ENCODE measurements around the gene DMAC2. TPM values are rescaled to one million over a fixed set of nuclear protein-coding genes. Genes with fewer than 3 reads are reported as not detected.
"Not testable (repeated sequence)": the region's sequence is repeated elsewhere in the genome, so short reads cannot be mapped to it uniquely, and the experiment has no call there.

DMAC2 gene
- total RNA-seq, 1 donor from 2014 or later = 58.4 TPM

DNA sequence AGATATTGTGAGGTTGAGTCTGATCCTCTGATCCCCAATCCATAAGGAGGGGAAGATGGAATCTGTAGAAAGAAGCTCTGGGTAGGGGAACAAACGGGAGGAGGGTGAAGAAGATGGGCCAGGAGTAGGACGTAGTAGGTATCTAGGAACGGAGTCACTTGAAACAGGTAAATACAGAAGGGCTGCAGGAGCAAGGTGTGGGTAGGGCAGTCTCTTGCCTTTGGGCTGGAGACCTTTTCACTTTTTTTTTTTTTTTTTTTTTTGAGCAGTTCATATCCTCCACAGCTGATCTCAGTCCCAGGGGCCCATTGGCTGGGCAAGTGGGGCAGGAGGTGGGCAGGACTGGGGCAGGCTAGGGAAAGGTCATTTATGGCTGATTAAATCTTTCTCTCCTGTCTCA is 40.6 kb downstream of the DMAC2 start:
- DNase-seq (ENCODE audit: low read depth) = no peak

DNA sequence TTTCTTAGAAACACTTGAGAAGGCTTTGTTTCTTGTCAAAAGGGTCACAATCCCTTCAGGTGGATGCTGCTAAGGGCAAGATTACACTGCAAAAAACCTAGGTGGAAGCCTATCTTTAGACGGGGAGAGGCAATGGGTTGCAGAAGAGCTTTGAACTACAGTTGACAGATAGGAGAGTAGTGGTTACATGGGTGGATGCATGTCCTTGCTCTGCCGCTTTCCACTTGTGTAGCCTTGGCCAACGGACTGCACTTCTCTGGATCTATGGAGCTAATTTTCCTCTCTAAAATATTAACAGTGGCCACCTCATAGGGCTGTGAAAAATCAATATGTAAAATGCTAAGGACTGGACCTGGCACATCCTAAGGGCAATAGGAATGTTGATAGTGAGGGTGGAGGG is 41.1 kb downstream of the DMAC2 start:
- no peak for DNase-seq (ENCODE audit: low read depth)

DNA sequence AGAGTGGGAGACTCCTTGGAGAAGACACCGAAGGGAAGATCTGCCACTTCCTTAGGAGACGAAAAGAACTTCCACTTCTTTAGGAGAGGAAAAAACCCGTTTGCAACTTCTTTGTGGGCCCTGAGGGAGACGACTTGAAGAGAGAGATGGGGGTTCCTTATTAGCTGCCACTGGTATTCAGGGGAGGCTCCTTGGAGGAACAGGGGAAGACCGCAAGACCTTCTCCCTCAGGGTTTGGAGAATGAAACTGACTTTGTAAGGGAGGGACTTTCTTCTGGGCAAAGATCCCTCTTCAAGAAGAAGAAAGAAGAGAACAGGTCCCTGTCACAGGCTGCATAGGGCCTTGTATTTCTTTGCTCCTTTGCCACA is 41.7 kb downstream of the DMAC2 start:
- DNase-seq (ENCODE audit: low read depth) = no peak

DNA sequence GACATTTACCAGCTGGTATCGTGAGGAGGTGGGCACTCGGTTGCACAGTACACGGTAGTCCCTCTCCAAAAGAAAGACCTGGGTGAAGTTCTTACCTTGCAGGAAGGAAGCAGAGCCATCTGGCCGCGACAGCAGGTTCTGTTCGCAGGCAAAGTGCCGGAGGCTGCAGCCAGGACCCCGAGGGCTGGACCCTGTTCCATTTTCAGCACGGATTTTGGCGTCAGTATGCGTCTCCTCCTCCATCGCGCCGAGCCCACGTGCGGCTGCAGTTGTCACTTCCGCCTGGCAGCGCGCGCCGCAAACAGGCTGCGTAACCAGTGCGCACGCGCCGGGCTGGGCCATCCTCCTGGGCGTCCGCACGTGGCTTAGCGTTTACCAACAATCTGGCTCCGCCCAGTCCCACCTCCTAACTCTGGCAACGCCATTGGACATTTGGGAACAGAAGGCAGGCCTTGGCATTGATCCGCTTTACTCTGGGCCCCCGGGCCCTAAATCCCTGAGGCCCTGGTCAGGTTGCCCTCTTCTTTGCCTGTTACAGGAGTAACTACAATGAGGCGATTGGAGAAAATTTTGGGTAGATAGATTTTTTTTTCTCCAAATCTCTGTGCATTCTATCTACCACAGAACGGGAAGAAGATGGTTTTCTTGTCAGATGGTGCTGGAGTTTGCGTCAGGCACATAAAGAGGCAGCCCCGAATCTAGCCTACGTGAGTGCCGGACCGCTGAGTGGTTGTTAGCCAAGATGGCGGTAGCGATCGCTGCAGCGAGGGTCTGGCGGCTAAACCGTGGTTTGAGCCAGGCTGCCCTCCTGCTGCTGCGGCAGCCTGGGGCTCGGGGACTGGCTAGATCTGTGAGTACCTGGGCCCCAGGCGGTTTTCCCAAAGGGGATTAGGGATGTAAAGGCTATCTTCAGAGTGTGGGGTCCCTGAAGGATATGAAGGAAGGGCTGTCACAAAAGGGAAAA is 42.3 kb downstream of the DMAC2 start, which contains the start of the genes BCKDHA and EXOSC5:
Gene BCKDHA, plus strand, starts transcription at position 733 of the 964 bp plus-strand sequence. Its CDS starts 10 bp downstream, at position 743.
Gene EXOSC5, minus strand, starts transcription at position 274 of the 964 bp plus-strand sequence. Its CDS starts 31 bp downstream, at position 243.
- DNase-seq (ENCODE audit: low read depth) = peak; percentile 99

DNA sequence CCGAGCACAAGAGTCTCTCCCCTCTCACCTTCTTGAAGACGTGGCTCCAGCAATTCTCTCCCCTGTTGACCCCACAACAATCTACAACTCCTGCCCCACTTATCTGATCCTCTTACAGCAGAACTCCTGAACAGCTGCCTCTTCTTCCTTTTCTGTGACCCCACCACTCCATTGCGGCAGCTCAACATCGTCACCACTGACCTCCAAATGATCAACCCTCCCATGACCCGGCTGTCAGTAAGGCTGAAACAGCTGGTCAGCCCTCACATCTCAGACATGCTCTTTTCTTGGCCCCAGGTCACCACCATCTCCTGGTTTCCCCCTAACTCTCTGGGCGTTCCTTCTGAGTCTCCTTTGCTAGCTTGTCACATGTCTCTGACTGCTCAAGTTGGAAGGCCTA is 44.4 kb downstream of the DMAC2 start:
- no peak for DNase-seq (ENCODE audit: low read depth)

DNA sequence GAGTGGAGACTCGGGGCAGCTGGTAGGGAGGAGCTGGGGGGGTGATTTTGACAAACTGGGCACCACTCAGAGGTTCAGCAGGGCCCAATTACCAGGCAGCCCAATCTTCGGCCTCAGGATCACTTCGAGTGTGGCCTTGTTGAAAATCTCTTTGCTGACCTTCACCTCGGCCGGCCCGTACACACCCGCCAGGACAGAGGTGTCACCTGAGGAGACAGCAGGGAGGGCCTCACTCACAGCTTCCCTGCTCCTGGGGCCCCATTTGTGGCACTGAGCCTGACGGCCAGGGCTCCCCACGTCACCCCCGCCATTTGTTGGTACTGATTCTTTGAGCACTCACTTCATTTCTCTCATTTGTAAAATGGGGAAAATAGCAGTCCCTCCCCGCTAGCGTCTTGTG is 46.9 kb downstream of the DMAC2 start:
- DNase-seq (ENCODE audit: low read depth) = no peak

DNA sequence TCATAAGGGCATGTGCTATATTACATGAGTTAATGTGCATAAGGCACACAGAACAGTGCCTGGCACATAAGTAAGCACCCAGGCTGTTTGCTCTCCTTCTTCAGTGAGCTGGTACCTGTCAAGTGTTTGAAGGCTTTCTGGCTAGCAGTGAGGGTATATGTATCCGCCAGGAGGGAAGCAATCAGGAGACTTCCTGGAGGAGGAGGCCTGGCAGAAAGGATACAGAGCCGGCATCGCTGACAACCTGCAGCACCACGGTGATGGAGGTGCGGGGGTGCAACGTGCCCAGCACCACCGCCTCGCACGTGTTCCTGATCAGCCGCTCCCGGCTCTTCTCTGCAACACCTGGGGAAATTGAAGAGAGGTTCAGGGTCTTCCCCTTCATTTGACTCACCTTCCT is 48.1 kb downstream of the DMAC2 start:
- DNase-seq (ENCODE audit: low read depth) = no peak

DNA sequence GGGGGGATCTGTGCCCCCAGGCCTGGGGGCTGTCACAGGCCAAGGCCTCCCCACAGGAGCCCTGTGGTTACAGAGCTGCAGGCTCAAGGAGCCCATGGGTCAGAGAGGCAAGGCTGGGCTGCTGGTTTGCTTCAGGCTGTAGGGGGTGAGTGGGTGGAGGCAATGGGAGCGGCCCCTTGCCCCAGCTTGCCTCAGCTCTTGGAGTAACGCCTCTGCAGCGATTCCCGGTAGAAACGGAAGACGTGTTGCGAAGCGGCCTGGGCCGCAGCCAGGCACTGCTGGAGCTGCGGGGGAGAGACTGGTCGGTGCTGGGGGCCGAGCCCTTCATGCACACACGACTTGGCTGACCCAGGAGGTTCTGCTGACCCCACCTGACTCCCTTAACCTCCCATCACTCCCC is 53.3 kb downstream of the DMAC2 start:
- no peak for DNase-seq (ENCODE audit: low read depth)

DNA sequence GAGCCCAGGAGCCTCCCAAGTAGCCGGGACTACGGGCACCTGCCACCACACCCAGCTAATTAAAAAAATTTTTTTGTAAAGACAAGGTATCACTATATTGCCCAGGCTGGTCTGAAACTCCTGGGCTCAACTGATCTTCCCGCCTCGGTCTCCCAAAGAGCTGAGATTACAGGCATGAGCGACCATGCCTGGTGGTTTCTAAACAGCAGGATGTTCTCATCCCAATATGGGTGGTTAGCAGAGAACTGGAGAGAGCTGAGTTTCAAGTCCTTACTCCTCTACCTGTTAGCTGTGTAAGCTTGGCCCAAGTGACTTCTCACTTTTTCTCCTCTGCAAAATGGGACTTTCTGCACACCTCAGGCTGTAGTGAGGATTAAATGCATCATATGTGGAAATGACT is 55.4 kb downstream of the DMAC2 start:
- peak; percentile 47 for DNase-seq (ENCODE audit: low read depth)

DNA sequence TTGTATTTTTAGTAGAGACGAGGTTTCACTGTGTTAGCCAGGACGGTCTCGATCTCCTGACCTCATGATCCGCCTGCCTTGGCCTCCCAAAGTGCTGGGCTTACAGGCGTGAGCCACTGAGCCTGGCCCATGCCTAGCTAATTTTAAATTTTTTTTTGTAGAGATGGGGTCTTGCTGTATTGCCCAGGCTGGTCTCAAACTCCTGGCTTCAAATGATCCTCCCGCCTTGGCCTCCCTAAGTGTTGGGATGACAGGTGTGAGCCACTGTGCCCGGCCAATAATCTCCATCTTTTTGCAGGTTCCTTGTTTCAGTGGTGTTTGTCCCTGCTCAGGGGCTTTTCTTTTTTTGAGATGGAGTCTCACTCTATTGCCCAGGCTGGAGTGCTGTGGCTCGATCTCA is 58.2 kb downstream of the DMAC2 start:
- DNase-seq (ENCODE audit: low read depth) = not testable (repeated sequence)

Other genes with a start within 250 kb of the DMAC2 start
- gene CYP2S1, start 246.7 kb downstream of the DMAC2 start, total RNA-seq = 2.2 and 3.1 TPM in 2 replicates
- gene AXL, start 220.7 kb downstream of the DMAC2 start, total RNA-seq = 151 and 220 TPM in 2 replicates
- 68.1 and 131 TPM in 2 replicates for gene HNRNPUL1, start 175.5 kb downstream of the DMAC2 start, total RNA-seq
- 5.2 and 15.0 TPM in 2 replicates for gene CCDC97, start 129.7 kb downstream of the DMAC2 start, total RNA-seq
- gene TGFB1, start 86.0 kb downstream of the DMAC2 start, total RNA-seq = 4.9 and 44.8 TPM in 2 replicates
- gene B9D2, start 75.8 kb downstream of the DMAC2 start, total RNA-seq = 7.4 and 10.1 TPM in 2 replicates
- 3.0 and 9.0 TPM in 2 replicates for gene TMEM91, start 63.4 kb downstream of the DMAC2 start, total RNA-seq
- 5.2 and 8.2 TPM in 2 replicates for gene EXOSC5, start 42.6 kb downstream of the DMAC2 start, total RNA-seq
- 35.9 and 73.1 TPM in 2 replicates for gene BCKDHA, start 42.1 kb downstream of the DMAC2 start, total RNA-seq
- gene B3GNT8, start 12.5 kb downstream of the DMAC2 start, total RNA-seq = 0.87 and 2.1 TPM in 2 replicates
- not detected in 2 replicates for gene ERICH4, start 3.2 kb upstream of the DMAC2 start, total RNA-seq
- not detected in 2 replicates for gene CEACAM21, start 136.3 kb upstream of the DMAC2 start, total RNA-seq
- gene CEACAM4, start 187.2 kb upstream of the DMAC2 start, total RNA-seq = not detected in 2 replicates
- gene CEACAM7, start 248.4 kb upstream of the DMAC2 start, total RNA-seq = not detected in 2 replicates